Mucosa of descending colon (tissue), 3 donors: ENCODE data around the gene GRIN2A. TPM values are rescaled to one million over a fixed set of nuclear protein-coding genes. Genes with fewer than 3 reads are reported as not detected.

Experiments used
- ATAC-seq: fragments of 200-7000 bp; cut with Tn5 transposase; one replicate; pipeline ENCODE4 v1.9.1; 2020; ENCODE audit warnings: mild to moderate bottlenecking, moderate library complexity
- DNase-seq, 3 donors: peaks; one replicate each; pipeline ENCODE4 v3.0.0-alpha.2; 2020
- H3K36me3 ChIP-seq: fragments of 200-600 bp; one replicate; pipeline ENCODE4 v1.8.0; 2021; ENCODE audit warnings: low read depth, mild to moderate bottlenecking
- H3K4me1 ChIP-seq: fragments of 200-600 bp; one replicate; pipeline ENCODE4 v1.8.0; 2021; ENCODE audit warnings: low read depth, mild to moderate bottlenecking
- H3K4me3 ChIP-seq: fragments of 200-600 bp; one replicate; pipeline ENCODE4 v1.8.0; 2021; ENCODE audit warnings: mild to moderate bottlenecking
- H3K9me3 ChIP-seq: fragments of 200-600 bp; one replicate; pipeline ENCODE4 v1.8.0; 2021; ENCODE audit warnings: mild to moderate bottlenecking
- CTCF ChIP-seq: fragments of 200-600 bp; IDR thresholded peaks from one replicate; pipeline ENCODE4 v1.8.0; 2022; ENCODE audit warnings: antibody characterized with exemption, mild to moderate bottlenecking
- intact Hi-C, 2 donors: fragments of 100-400 bp; cut with DNase I in 1 of 2; cut with micrococcal nuclease in 1 of 2; formaldehyde crosslinking; loops; one replicate each; pipeline versions ENCODE4 v1.11.0 to v1.11.1; 2022; cut with DNase I, micrococcal nuclease
- total RNA-seq, 3 donors: library from RNA; stranded (reverse); fragmentation: NEBNext Ultra II Directional in 2 of 3; extraction: Animal tissue kit (Norgen Biotek cat#: 25700) in 2 of 3; gene quantifications; one replicate each; pipeline versions ENCODE4 v1.2.1 to v1.2.4, GENCODE V29; 2021 to 2023
- donor health status: DM: no; HTN: no; CAD: no; lungs with moderate emphysema.
- donor health status: DM: no; HTN: no; CAD: no.
- donor health status: DM: no; HTN: yes; CAD: no.

Gene GRIN2A
- total RNA-seq, 3 donors from 2014 or later = 0.39 to 0.57 (median 0.49) TPM

GRCh38 chr16:9843424-9844018 lies 338.7 kb downstream of the GRIN2A start:
- no peak for ATAC-seq

GRCh38 chr16:9840761-9841665 lies 341.2 kb downstream of the GRIN2A start:
- H3K4me1 ChIP-seq = no peaks in the 10 kb centered on the region
- ATAC-seq (no peak), DNase-seq (no peak)
- no peak overlapping the region for H3K4me3 ChIP-seq
- H3K9me3 ChIP-seq = no peaks in the 10 kb centered on the region
- intact Hi-C loops = no loop called here
- TF ChIP-seq CTCF = no peak
- H3K36me3 ChIP-seq = no peaks in the 10 kb centered on the region

More at GRCh38 chr16:9843424-9844018, 338.7 kb downstream of the GRIN2A start:
- intact Hi-C loops = no loop called here
- DNase-seq = no peak
- H3K4me3 ChIP-seq = no peak overlapping the region
- H3K9me3 ChIP-seq = no peaks in the 10 kb centered on the region
- H3K36me3 ChIP-seq = no peaks in the 10 kb centered on the region
- TF ChIP-seq CTCF = no peak
- H3K4me1 ChIP-seq = no peaks in the 10 kb centered on the region

GRCh38 chr16:9837481-9837880 lies 344.7 kb downstream of the GRIN2A start:
- Histone ChIP-seq H3K9me3 (no peaks in the 10 kb centered on the region), H3K36me3 (no peaks in the 10 kb centered on the region), H3K4me1 (no peaks in the 10 kb centered on the region), H3K4me3 (no peak overlapping the region)
- intact Hi-C loops = no loop called here
- ATAC-seq (no peak), DNase-seq (no peak)
- TF ChIP-seq CTCF = no peak

DNA sequence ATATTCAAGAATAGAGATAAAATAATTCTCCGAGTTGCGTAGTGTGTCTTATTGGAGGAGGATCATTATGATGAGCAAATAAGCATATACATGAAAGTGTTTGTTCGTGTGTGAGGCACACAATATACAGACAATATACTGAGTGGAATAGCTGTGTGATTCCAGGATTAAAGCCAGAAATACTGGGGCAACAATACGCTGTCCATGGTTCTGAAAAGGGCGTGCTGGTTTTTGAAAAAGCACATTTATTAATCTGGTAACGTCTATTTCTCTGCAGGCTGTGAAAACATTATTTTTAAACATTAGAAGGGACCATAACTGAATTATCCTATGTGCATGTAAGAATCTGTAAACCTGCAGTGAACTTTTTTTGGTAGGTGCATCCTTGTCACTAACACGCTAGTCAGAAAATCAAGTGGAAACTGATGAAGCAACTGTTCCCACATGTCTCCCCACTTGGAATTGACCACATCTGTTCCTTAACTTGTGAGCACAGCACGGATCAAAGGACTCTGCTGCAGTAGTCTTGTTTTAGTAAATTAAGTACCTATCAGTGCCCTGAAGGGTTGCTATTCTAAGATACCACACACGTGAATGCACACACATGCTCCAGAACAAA lies 346.0 kb downstream of the GRIN2A start:
- peak in 1 of 3 donors; percentile 38 for DNase-seq
- intact Hi-C loops = no loop called here

More for the DNA sequence above, 346.0 kb downstream of the GRIN2A start:
- no peak for ATAC-seq
- Histone ChIP-seq H3K9me3 (no peaks in the 10 kb centered on the region), H3K4me3 (no peak overlapping the region), H3K36me3 (no peaks in the 10 kb centered on the region), H3K4me1 (no peaks in the 10 kb centered on the region)
- TF ChIP-seq CTCF = no peak
